GM18873 (cell line): ENCODE results near the gene DPP6.

Source experiments
- ATAC-seq: cut with Tn5 transposase; IDR thresholded peaks from one replicate; pipeline ENCODE4 v1.9.1; 2021; ENCODE audit warnings: mild to moderate bottlenecking, moderate library complexity, moderate number of reproducible peaks; ENCODE audit not compliant: unreplicated experiment, low FRiP score

Gene DPP6

GRCh38 chr7:154577141-154577873, 525.1 kb downstream of the DPP6 start:
- no peak for ATAC-seq

- no peak for ATAC-seq
These were observed 526.1 kb downstream of the DPP6 start for GRCh38 chr7:154578336-154578735.

- no peak for ATAC-seq
These were observed 527.5 kb downstream of the DPP6 start for GRCh38 chr7:154579711-154580110.

GRCh38 chr7:154581251-154581890, 529.2 kb downstream of the DPP6 start:
- no peak for ATAC-seq

GRCh38 chr7:154583454-154583853, 531.3 kb downstream of the DPP6 start:
- no peak for ATAC-seq

- ATAC-seq = no peak
These were observed 532.4 kb downstream of the DPP6 start for GRCh38 chr7:154584352-154585252.

- ATAC-seq = no peak
These were observed 535.6 kb downstream of the DPP6 start for GRCh38 chr7:154587792-154588191.

- ATAC-seq = no peak
These were observed 539.3 kb downstream of the DPP6 start for GRCh38 chr7:154591544-154591943.

- ATAC-seq = no peak
These were observed 540.2 kb downstream of the DPP6 start for GRCh38 chr7:154592388-154592787.

GRCh38 chr7:154598396-154598795, 546.2 kb downstream of the DPP6 start:
- no peak for ATAC-seq

- no peak for ATAC-seq
These were observed 546.7 kb downstream of the DPP6 start for GRCh38 chr7:154598864-154599263.

- no peak for ATAC-seq
These were observed 558.7 kb downstream of the DPP6 start for GRCh38 chr7:154610903-154611302.

- ATAC-seq = no peak
These were observed 561.6 kb downstream of the DPP6 start for GRCh38 chr7:154613811-154614210.

GRCh38 chr7:154620141-154620755, 568.0 kb downstream of the DPP6 start:
- ATAC-seq = no peak

- ATAC-seq = no peak
These were observed 571.2 kb downstream of the DPP6 start for GRCh38 chr7:154623399-154623798.

GRCh38 chr7:154627646-154628290, 575.6 kb downstream of the DPP6 start:
- no peak for ATAC-seq

- no peak for ATAC-seq
These were observed 576.4 kb downstream of the DPP6 start for GRCh38 chr7:154628556-154628955.

- no peak for ATAC-seq
These were observed 579.0 kb downstream of the DPP6 start for GRCh38 chr7:154631162-154631561.

- ATAC-seq = no peak
These were observed 581.4 kb downstream of the DPP6 start for GRCh38 chr7:154633641-154634040.

GRCh38 chr7:154638286-154638685, 586.1 kb downstream of the DPP6 start:
- ATAC-seq = no peak
